Astrocyte (in vitro differentiated cells and primary cell): ENCODE data around the gene BLOC1S5.

Experiments
- EZH2 ChIP-seq: IDR thresholded peaks from 2 replicates; pipeline ENCODE4 v1.6.1; 2012; ENCODE audit warnings: mild to moderate bottlenecking, low read length, inconsistent platforms; ENCODE audit not compliant: insufficient read depth
- TF ChIP-seq, protein P1 (sequence below): IDR thresholded peaks from 2 replicates; pipeline ENCODE4 v1.5.1; 2011; ENCODE audit warnings: low read depth, mild to moderate bottlenecking, inconsistent platforms, low read length, moderate library complexity; ENCODE audit not compliant: insufficient read depth

DNA sequence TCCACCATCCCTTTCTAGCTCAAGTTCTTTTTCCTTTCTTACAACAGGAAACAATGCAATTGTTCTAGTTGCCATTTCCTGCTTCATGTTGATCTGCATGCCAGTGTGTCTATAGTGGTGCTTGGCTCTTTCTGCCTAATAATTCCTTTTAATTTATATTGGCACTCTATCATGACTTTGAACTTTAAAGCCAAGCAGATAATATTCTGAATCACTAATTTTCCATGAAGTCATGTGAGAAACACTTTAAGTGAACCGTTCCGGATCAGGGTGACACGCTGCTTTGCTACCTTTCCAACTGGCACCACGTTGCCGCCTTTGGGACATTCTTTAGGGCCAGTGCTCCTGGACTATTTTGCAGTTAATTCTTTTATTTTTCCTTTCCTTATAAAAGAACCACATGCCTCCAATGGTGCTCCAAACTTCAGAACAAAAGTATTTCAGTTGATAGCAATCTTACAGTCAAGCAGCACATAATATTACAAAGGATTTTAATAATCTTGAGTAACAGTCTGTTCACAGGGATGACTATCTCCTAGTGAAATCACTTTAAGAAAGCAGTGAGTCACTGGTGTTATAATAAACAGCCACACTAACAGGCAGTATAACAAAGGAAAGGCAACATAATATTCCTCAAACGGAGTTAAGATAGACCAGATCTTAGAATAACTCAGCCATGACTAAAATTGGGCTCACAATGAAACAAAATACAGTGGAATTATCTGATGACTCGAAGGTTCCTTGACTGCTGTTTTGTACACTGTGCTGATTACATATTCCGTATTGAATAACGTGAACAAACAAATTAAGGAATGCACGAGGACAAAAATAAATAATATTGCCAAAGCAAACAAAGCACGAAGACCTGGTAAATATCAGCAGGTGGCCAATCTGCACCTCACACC, 19.0 kb upstream of the BLOC1S5 start:
- no peak for TF ChIP-seq EZH2
- TF ChIP-seq, protein P1, sequence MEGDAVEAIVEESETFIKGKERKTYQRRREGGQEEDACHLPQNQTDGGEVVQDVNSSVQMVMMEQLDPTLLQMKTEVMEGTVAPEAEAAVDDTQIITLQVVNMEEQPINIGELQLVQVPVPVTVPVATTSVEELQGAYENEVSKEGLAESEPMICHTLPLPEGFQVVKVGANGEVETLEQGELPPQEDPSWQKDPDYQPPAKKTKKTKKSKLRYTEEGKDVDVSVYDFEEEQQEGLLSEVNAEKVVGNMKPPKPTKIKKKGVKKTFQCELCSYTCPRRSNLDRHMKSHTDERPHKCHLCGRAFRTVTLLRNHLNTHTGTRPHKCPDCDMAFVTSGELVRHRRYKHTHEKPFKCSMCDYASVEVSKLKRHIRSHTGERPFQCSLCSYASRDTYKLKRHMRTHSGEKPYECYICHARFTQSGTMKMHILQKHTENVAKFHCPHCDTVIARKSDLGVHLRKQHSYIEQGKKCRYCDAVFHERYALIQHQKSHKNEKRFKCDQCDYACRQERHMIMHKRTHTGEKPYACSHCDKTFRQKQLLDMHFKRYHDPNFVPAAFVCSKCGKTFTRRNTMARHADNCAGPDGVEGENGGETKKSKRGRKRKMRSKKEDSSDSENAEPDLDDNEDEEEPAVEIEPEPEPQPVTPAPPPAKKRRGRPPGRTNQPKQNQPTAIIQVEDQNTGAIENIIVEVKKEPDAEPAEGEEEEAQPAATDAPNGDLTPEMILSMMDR = no peak
